HEK293 (cell line): ENCODE data around the gene MED25.
A peak's percentile ranks its signal among the peaks of the same experiment; 100 is the strongest.

Experiments
- BCL11A ChIP-seq: fragments of 450-650 bp; formaldehyde crosslinking; IDR thresholded peaks from 2 replicates; pipeline ENCODE4 v1.5.1; 2016; ENCODE audit warnings: low read depth, missing biosample characterization, missing genetic modification characterization
- GLIS1 ChIP-seq: fragments of 450-650 bp; formaldehyde crosslinking; IDR thresholded peaks from 2 replicates; pipeline ENCODE4 v1.5.1; 2016; ENCODE audit warnings: missing biosample characterization, missing genetic modification characterization
- OVOL3 ChIP-seq: fragments of 450-650 bp; formaldehyde crosslinking; IDR thresholded peaks from 2 replicates; pipeline ENCODE4 v1.5.1; 2016; ENCODE audit warnings: missing biosample characterization, missing genetic modification characterization
- SETDB1 ChIP-seq: IDR thresholded peaks from one replicate; pipeline ENCODE4 v1.6.1; 2017; ENCODE audit warnings: mild to moderate bottlenecking, low read length, moderate library complexity, mixed read lengths; ENCODE audit not compliant: insufficient read length
- WT1 ChIP-seq: fragments of 450-650 bp; formaldehyde crosslinking; IDR thresholded peaks from 2 replicates; pipeline ENCODE4 v1.5.1; 2016; ENCODE audit warnings: missing biosample characterization, missing genetic modification characterization
- YY2 ChIP-seq: fragments of 450-650 bp; formaldehyde crosslinking; IDR thresholded peaks from 2 replicates; pipeline ENCODE4 v1.5.1; 2016; ENCODE audit warnings: missing biosample characterization, missing genetic modification characterization
- ZFP41 ChIP-seq: fragments of 450-650 bp; formaldehyde crosslinking; IDR thresholded peaks from 2 replicates; pipeline ENCODE4 v1.5.1; 2016; ENCODE audit warnings: missing biosample characterization, missing genetic modification characterization, borderline replicate concordance
- ZNF112 ChIP-seq: fragments of 450-650 bp; formaldehyde crosslinking; IDR thresholded peaks from 2 replicates; pipeline ENCODE4 v1.5.0; 2017; ENCODE audit warnings: missing biosample characterization, missing genetic modification characterization
- ZNF211 ChIP-seq: fragments of 450-650 bp; formaldehyde crosslinking; IDR thresholded peaks from 2 replicates; pipeline ENCODE4 v1.5.1; 2016; ENCODE audit warnings: low read depth, missing biosample characterization, missing genetic modification characterization
- ZNF366 ChIP-seq: fragments of 450-650 bp; formaldehyde crosslinking; conservative IDR thresholded peaks from 2 replicates; pipeline ENCODE4 v1.5.1; 2016; ENCODE audit warnings: missing biosample characterization, missing genetic modification characterization
- ZNF473 ChIP-seq: fragments of 450-650 bp; formaldehyde crosslinking; IDR thresholded peaks from 2 replicates; pipeline ENCODE4 v1.5.1; 2017; ENCODE audit warnings: missing biosample characterization, missing genetic modification characterization
- ZNF488 ChIP-seq: fragments of 450-650 bp; formaldehyde crosslinking; IDR thresholded peaks from 2 replicates; pipeline ENCODE4 v1.5.1; 2016; ENCODE audit warnings: missing biosample characterization, missing genetic modification characterization
- ZNF514 ChIP-seq: fragments of 450-650 bp; formaldehyde crosslinking; IDR thresholded peaks from 2 replicates; pipeline ENCODE4 v1.5.1; 2016; ENCODE audit warnings: missing biosample characterization, missing genetic modification characterization
- ZNF521 ChIP-seq: fragments of 450-650 bp; formaldehyde crosslinking; IDR thresholded peaks from 2 replicates; pipeline ENCODE4 v1.5.1; 2017; ENCODE audit warnings: missing biosample characterization, mild to moderate bottlenecking, missing genetic modification characterization
- ZNF549 ChIP-seq: fragments of 450-650 bp; IDR thresholded peaks from 2 replicates; pipeline ENCODE4 v1.5.1; 2018; ENCODE audit warnings: missing biosample characterization, missing genetic modification characterization, mild to moderate bottlenecking, inconsistent platforms, moderate library complexity
- ZNF585B ChIP-seq: fragments of 450-650 bp; formaldehyde crosslinking; IDR thresholded peaks from 2 replicates; pipeline ENCODE4 v1.5.1; 2016; ENCODE audit warnings: missing biosample characterization, missing genetic modification characterization
- ZNF664 ChIP-seq: fragments of 450-650 bp; formaldehyde crosslinking; IDR thresholded peaks from 2 replicates; pipeline ENCODE4 v1.5.1; 2016; ENCODE audit warnings: missing biosample characterization, missing genetic modification characterization
- ZNF704 ChIP-seq: fragments of 450-650 bp; formaldehyde crosslinking; IDR thresholded peaks from 2 replicates; pipeline ENCODE4 v1.5.1; 2016; ENCODE audit warnings: missing biosample characterization, missing genetic modification characterization
- ZNF777 ChIP-seq: fragments of 450-650 bp; formaldehyde crosslinking; IDR thresholded peaks from 2 replicates; pipeline ENCODE4 v1.5.1; 2017; ENCODE audit warnings: missing biosample characterization, missing genetic modification characterization, borderline replicate concordance
- ZNF792 ChIP-seq: fragments of 450-650 bp; formaldehyde crosslinking; IDR thresholded peaks from 2 replicates; pipeline ENCODE4 v1.5.1; 2016; ENCODE audit warnings: missing biosample characterization, missing genetic modification characterization
- ZSCAN23 ChIP-seq: fragments of 450-650 bp; formaldehyde crosslinking; IDR thresholded peaks from 2 replicates; pipeline ENCODE4 v1.5.1; 2016; ENCODE audit warnings: missing biosample characterization, missing genetic modification characterization
- ZSCAN30 ChIP-seq: fragments of 450-650 bp; IDR thresholded peaks from 2 replicates; pipeline ENCODE4 v1.5.1; 2018; ENCODE audit warnings: missing biosample characterization, mild to moderate bottlenecking, missing genetic modification characterization, moderate library complexity
- TF ChIP-seq, protein P1 (sequence below): fragments of 450-650 bp; formaldehyde crosslinking; IDR thresholded peaks from 2 replicates; pipeline ENCODE4 v1.5.1; 2016; ENCODE audit warnings: missing biosample characterization, missing genetic modification characterization
- TF ChIP-seq, protein P2 (sequence below): fragments of 450-650 bp; formaldehyde crosslinking; IDR thresholded peaks from 2 replicates; pipeline ENCODE4 v1.5.1; 2017; ENCODE audit warnings: missing biosample characterization, missing genetic modification characterization
- TF ChIP-seq, protein P3 (sequence below): fragments of 450-650 bp; IDR thresholded peaks from 2 replicates; pipeline ENCODE4 v1.5.1; 2018; ENCODE audit warnings: missing biosample characterization, missing genetic modification characterization
- TF ChIP-seq, protein P4 (sequence below): fragments of 450-650 bp; formaldehyde crosslinking; IDR thresholded peaks from 2 replicates; pipeline ENCODE4 v1.5.1; 2016; ENCODE audit warnings: missing biosample characterization, missing genetic modification characterization
- TF ChIP-seq, protein P5 (sequence below): fragments of 450-650 bp; formaldehyde crosslinking; conservative IDR thresholded peaks from 2 replicates; pipeline ENCODE4 v1.5.1; 2016; ENCODE audit warnings: low read depth, missing biosample characterization, missing genetic modification characterization

MED25 gene

GRCh38 chr19:49877879-49878743 lies 60.0 kb downstream of the MED25 start (continued):
- TF ChIP-seq, protein P1, sequence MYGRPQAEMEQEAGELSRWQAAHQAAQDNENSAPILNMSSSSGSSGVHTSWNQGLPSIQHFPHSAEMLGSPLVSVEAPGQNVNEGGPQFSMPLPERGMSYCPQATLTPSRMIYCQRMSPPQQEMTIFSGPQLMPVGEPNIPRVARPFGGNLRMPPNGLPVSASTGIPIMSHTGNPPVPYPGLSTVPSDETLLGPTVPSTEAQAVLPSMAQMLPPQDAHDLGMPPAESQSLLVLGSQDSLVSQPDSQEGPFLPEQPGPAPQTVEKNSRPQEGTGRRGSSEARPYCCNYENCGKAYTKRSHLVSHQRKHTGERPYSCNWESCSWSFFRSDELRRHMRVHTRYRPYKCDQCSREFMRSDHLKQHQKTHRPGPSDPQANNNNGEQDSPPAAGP (tag by site-specific recombination) = 0 out of 2 replicates have a peak, but pooled peaks have one; percentile 11
- TF ChIP-seq ZSCAN30 (no peak), ZNF549 (tag by site-specific recombination) (no peak), ZNF664 (no peak), ZNF704 (tag by site-specific recombination) (no peak), ZNF514 (tag by site-specific recombination) (no peak), ZNF112 (tag by site-specific recombination) (no peak), ZNF473 (tag by site-specific recombination) (no peak), ZNF777 (tag by site-specific recombination) (no peak), ZNF792 (tag by site-specific recombination) (no peak), ZNF585B (no peak), BCL11A (tag by site-specific recombination) (no peak), ZFP41 (tag by site-specific recombination) (no peak), GLIS1 (tag by site-specific recombination) (peak; percentile 38; the same call in 1 of the 2 replicates), YY2 (tag by site-specific recombination) (no peak), WT1 (tag by site-specific recombination) (no peak; the same call in 1 of the 2 replicates), ZNF366 (tag by site-specific recombination) (no peak), ZNF211 (tag by site-specific recombination) (no peak), ZNF521 (no peak), ZSCAN23 (tag by site-specific recombination) (no peak), ZNF488 (tag by site-specific recombination) (no peak), SETDB1 (no peak), OVOL3 (no peak)
- TF ChIP-seq, protein P2, sequence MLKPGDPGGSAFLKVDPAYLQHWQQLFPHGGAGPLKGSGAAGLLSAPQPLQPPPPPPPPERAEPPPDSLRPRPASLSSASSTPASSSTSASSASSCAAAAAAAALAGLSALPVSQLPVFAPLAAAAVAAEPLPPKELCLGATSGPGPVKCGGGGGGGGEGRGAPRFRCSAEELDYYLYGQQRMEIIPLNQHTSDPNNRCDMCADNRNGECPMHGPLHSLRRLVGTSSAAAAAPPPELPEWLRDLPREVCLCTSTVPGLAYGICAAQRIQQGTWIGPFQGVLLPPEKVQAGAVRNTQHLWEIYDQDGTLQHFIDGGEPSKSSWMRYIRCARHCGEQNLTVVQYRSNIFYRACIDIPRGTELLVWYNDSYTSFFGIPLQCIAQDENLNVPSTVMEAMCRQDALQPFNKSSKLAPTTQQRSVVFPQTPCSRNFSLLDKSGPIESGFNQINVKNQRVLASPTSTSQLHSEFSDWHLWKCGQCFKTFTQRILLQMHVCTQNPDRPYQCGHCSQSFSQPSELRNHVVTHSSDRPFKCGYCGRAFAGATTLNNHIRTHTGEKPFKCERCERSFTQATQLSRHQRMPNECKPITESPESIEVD (tag by site-specific recombination) = no peak
- TF ChIP-seq, protein P3, sequence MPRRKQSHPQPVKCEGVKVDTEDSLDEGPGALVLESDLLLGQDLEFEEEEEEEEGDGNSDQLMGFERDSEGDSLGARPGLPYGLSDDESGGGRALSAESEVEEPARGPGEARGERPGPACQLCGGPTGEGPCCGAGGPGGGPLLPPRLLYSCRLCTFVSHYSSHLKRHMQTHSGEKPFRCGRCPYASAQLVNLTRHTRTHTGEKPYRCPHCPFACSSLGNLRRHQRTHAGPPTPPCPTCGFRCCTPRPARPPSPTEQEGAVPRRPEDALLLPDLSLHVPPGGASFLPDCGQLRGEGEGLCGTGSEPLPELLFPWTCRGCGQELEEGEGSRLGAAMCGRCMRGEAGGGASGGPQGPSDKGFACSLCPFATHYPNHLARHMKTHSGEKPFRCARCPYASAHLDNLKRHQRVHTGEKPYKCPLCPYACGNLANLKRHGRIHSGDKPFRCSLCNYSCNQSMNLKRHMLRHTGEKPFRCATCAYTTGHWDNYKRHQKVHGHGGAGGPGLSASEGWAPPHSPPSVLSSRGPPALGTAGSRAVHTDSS (tag by site-specific recombination) = no peak
- TF ChIP-seq, protein P4, sequence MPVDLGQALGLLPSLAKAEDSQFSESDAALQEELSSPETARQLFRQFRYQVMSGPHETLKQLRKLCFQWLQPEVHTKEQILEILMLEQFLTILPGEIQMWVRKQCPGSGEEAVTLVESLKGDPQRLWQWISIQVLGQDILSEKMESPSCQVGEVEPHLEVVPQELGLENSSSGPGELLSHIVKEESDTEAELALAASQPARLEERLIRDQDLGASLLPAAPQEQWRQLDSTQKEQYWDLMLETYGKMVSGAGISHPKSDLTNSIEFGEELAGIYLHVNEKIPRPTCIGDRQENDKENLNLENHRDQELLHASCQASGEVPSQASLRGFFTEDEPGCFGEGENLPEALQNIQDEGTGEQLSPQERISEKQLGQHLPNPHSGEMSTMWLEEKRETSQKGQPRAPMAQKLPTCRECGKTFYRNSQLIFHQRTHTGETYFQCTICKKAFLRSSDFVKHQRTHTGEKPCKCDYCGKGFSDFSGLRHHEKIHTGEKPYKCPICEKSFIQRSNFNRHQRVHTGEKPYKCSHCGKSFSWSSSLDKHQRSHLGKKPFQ (tag by site-specific recombination) = no peak
- TF ChIP-seq, protein P5, sequence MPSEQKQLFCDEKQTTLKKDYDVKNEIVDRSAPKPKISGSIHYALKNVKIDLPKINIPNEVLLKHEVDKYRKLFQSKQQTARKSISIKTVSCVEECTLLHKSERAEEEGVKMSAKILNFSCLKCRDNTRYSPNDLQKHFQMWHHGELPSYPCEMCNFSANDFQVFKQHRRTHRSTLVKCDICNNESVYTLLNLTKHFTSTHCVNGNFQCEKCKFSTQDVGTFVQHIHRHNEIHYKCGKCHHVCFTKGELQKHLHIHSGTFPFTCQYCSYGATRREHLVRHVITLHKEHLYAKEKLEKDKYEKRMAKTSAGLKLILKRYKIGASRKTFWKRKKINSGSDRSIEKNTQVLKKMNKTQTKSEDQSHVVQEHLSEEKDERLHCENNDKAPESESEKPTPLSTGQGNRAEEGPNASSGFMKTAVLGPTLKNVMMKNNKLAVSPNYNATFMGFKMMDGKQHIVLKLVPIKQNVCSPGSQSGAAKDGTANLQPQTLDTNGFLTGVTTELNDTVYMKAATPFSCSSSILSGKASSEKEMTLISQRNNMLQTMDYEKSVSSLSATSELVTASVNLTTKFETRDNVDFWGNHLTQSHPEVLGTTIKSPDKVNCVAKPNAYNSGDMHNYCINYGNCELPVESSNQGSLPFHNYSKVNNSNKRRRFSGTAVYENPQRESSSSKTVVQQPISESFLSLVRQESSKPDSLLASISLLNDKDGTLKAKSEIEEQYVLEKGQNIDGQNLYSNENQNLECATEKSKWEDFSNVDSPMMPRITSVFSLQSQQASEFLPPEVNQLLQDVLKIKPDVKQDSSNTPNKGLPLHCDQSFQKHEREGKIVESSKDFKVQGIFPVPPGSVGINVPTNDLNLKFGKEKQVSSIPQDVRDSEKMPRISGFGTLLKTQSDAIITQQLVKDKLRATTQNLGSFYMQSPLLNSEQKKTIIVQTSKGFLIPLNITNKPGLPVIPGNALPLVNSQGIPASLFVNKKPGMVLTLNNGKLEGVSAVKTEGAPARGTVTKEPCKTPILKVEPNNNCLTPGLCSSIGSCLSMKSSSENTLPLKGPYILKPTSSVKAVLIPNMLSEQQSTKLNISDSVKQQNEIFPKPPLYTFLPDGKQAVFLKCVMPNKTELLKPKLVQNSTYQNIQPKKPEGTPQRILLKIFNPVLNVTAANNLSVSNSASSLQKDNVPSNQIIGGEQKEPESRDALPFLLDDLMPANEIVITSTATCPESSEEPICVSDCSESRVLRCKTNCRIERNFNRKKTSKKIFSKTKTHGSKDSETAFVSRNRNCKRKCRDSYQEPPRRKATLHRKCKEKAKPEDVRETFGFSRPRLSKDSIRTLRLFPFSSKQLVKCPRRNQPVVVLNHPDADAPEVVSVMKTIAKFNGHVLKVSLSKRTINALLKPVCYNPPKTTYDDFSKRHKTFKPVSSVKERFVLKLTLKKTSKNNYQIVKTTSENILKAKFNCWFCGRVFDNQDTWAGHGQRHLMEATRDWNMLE = no peak
